Jurkat, Clone E6-1 (cell line): ENCODE results near the gene FOXJ2.
"Not testable (repeated sequence)": the region's sequence is repeated elsewhere in the genome, so short reads cannot be mapped to it uniquely, and the experiment has no call there.

Experiments
- DNase-seq: peaks from one replicate; pipeline ENCODE4 v3.0.0-alpha.2; 2011; ENCODE audit warnings: low read depth, low spot score
- H3K4me3 ChIP-seq: 2 replicates; pipeline ENCODE4 v1.5.1; 2011; ENCODE audit warnings: mild to moderate bottlenecking, low read length, control low read depth, moderate library complexity

FOXJ2 gene

DNA sequence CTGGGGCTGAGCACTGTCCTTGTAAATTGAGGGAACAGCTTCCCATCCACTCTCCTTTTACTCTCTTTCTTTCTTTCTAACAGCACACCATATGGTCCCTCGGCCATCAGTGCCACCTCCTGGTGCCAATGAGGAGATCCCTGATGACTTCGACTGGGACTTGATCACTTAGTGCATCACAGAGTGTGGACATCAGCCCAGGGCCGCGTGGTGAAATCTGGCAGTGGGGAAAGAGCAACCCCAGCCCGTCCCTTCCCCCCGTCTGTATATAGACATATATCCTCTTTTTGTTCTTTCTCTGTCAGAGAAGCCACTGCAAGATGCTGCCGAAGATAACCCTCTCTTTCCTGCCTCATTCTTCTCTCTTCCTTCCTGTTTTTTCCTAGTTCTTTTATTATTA lies 20.2 kb downstream of the FOXJ2 start:
- no peak overlapping the region for H3K4me3 ChIP-seq
- DNase-seq, result no peak

DNA sequence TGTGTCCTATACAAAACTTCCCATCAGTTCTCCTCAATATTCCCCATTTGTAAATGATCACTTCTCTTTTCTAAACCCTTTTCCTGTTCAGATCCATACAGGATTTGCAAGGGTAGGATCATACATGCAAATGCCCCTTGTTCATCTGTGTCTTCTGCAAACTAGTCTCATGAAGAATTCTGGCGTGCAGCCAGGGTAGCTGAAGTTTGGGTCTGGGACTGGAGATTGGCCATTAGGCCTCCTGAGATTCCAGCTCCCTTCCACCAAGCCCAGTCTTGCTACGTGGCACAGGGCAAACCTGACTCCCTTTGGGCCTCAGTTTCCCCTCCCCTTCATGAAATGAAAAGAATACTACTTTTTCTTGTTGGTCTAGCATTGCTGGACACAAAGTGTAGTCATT lies 22.3 kb downstream of the FOXJ2 start:
- H3K4me3 ChIP-seq, result no peak overlapping the region
- no peak for DNase-seq

DNA sequence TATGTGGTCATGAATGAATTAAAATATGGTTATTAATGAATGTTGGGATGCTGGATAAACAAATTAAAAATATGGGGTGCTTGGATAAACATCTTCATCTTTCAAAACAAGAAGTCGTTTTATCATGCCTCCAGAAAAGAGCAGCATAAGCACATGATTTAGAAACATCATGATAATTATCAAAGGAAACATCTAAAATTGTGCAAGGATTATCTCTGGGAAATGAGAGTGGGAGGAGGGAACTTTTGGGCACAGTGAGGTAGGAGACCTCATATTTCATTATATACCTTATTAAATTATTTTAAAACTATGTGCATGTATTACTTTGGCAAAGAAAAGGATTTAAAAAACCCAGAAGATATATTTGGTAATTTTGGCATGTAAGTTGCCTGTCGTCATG lies 24.8 kb downstream of the FOXJ2 start:
- H3K4me3 ChIP-seq, result no peak overlapping the region
- no peak for DNase-seq

DNA sequence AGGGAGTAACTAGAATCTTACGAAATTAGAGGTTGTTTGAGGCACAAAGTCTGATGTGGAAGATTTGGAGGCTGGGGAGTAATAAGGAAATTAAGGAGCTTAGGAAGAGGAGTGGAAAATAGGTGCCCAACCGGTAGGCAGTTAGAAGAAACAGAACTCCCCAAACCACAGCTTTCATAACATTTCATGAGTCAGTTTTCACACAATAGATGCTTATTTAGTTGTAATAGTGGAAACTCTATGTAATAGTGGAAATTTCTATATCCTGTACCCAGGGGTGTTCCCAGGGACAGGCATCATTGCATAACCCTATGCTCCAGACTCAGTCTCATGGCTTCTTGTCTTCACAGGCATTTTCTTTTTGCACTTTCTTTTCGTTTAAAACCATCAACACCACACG lies 25.3 kb downstream of the FOXJ2 start:
- H3K4me3 ChIP-seq, result no peak overlapping the region
- no peak for DNase-seq

DNA sequence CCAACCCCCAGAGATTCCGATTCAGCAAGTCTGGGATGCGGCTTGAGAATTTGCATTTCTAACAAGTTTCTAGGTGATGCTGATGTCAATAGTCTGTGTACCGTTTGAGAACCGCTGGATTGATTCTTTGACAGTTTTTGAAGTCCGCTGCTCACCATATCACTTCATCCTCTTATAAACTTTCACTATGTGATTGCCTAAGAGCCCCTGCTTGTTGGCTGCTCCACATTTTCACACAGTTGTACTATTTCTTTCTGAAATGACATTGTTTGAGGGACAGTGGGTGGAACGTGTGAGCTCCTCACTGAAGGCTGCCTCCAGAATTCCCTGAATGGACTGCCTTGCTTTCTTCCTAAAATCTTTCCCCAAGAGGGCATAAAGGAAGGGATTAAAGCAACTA lies 26.0 kb downstream of the FOXJ2 start:
- no peak for DNase-seq
- no peak overlapping the region for H3K4me3 ChIP-seq

DNA sequence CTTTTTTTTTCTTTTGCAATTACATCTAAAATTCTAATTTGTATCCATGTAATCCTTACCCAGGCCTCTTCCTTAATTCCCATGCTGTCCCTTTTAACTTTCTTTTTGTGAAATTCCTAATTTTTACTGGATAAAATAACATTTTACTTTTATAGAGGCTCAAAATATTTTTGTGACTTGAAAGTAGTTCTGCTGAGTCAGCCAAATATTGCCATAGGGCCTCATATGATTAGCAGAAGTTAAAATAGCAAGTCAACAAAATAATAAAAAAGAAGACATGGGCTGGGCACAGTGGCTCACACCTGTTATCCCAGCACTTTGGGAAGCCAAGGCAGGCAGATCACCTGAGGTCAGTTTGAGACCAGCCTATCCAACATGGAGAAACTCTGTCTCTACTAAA lies 31.6 kb downstream of the FOXJ2 start:
- no peak for DNase-seq
- no peak overlapping the region for H3K4me3 ChIP-seq

DNA sequence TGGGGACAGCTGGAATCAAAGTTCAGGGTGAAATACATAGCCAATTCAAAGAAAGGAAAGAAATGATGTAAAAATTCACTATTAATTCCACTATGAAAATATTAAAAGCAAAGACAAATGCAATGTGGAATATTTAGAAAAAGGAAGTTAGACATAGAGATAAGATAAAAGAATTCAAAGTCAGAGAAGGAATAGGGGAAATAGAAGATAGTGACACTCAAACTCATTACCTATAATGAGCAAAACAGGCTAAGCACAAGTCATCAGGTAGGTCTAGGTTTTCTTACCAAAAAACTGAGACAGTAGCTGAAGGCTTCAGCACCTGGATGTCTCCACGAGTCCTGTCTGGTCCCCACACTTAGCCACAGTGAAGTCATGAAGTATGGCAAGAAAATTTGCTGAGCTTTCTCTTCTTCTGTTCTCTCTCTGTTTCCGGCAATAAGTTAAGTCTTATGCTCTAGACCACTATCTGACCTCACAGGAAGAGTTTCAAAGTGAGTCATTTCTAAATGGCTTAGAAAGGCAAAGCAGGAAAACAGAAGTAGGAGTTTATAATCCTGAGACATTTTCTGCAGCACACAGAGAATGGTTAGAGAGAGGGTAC lies 33.6 kb downstream of the FOXJ2 start, which contains the start of gene C3AR1:
Gene C3AR1 (minus strand): TSS at position 369 of the 604 bp plus-strand sequence. CDS start 6,174 bp downstream, outside the sequence.
- H3K4me3 ChIP-seq, result no peak within 1 kb of the TSS
- DNase-seq, result peak; percentile 63

DNA sequence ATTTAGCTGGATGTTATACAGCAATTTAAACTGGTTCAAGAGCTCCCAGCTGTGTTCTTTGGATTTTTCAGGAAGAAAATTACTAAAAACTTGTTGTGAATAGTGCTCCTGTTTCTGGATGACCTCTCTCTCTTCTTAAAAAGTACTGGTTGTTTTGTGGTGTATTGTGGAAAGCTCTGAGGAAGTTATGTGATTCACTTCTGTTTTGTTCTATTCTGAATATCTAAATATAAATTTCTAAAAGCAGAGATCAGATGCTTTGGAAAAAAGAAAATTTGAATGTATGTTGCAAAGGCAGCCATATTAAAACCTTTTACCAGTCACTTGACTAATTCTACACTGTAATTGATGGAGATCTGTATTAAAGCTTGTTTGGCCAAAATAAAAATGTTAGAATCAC lies 37.1 kb downstream of the FOXJ2 start:
- no peak overlapping the region for H3K4me3 ChIP-seq
- no peak for DNase-seq

DNA sequence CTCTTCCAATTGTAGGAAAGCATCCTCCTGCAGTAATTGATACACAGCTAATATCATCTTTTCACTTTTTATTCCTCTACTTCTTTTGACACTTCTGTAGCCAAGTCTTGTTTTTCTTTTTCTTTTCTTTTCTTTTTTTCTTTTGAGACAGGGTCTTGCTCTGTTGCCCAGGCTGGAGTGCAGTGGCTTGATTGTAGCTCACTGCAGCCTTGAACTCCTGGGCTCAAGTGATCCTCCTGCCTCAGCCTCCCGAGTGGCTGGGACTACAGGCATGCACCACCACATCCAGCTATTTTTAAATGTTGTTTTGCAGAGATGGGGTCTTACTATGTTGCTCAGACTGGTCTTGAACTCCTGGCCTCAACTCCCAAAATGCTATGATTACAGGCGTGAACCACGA lies 39.3 kb downstream of the FOXJ2 start:
- not testable (repeated sequence) for DNase-seq, H3K4me3 ChIP-seq

DNA sequence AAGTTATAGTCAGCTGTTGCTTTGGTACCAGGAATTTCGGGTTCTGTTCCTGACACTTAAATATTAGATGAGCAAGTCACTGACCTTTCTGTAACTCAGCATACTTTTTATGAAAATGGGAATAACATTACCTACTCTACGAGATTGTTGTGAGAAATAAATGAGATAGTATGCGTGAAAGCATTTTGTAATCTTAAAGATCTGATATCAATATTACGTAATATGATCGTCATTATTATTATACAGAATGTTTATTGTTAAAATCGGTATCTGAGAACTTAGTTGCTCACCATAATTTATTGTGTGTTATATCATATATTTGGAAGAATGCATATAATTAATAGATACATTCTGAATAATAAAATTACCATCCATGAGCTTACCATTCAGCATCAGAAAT lies 43.4 kb downstream of the FOXJ2 start:
- H3K4me3 ChIP-seq, result no peak overlapping the region
- no peak for DNase-seq

DNA sequence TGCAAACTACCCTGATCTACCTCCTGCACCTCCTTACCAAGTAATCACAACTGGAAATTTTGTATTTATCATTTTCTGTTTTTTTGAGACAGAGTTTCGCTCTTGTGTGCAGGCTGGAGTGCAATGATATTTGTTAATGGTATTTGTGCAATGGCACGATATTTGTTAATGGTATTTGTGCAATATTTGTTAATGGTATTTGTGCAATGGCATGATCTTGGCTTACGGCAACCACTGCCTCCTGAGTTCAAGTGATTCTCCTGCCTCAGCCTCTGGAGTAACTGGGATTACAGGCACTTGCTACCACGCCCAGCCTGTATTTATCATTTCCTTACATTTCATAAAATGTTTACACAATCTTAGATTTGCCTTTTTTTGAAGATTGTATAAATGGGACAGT lies 43.9 kb downstream of the FOXJ2 start:
- no peak for DNase-seq

DNA sequence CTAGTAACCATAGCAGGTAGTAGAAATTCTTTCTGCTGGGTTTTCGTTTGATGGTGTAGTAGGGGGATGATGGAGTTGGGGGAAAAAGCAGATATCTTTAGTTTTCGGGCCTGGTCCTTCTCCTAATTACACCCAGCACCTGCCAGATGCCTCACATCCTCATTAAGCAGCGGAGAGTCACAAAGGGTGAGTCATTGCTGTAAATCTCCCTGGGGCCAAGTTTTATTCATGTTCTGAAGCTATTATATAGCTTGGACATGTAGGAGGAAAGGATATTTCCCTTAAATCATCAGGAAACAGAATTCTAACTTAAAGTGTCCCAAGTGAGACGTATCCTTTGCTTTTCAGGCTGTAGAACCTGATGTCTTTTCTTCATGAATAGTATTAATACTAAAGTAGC lies 44.7 kb downstream of the FOXJ2 start:
- DNase-seq, result no peak
- H3K4me3 ChIP-seq, result no peak overlapping the region

More for the DNA sequence above, 43.9 kb downstream of the FOXJ2 start:
- H3K4me3 ChIP-seq, result no peak overlapping the region

DNA sequence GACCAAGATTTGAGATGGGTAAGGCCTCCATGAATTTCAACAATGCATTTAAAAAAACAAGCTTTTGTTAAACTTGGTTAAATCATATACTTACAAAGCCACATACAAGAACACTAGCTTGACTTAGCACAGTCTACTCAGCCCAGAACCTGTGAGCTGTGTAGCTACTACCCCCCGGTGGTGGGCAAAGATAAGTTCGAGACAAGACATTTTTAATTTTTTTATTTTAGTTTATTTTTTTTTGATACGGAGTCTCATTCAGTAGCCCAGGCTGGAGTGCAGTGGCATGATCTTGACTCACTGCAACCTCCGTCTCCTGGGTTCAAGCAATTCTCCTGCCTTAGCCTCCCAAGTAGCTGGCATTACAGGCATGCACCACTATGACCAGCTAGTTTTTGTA lies 45.9 kb downstream of the FOXJ2 start:
- no peak overlapping the region for H3K4me3 ChIP-seq
- peak; percentile 59 for DNase-seq

DNA sequence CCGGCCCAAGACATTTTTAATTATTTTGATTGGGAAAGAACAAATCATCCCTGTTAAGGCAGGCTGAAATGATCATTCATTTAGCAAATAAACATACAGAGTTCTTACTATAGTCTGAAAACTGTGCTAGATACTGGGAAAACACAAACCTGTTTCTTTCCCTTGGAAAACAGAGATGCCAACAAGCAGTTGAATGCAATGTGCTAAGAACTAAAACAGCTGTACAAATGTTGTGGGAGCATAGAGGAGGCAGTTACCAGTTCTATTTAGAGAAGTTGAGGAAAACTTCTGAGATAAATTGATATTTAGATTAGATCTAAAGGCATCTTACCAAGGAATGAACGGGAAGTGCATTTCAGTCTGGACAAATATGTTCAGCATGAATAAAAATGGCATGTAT lies 46.4 kb downstream of the FOXJ2 start:
- H3K4me3 ChIP-seq, result no peak overlapping the region
- no peak for DNase-seq

DNA sequence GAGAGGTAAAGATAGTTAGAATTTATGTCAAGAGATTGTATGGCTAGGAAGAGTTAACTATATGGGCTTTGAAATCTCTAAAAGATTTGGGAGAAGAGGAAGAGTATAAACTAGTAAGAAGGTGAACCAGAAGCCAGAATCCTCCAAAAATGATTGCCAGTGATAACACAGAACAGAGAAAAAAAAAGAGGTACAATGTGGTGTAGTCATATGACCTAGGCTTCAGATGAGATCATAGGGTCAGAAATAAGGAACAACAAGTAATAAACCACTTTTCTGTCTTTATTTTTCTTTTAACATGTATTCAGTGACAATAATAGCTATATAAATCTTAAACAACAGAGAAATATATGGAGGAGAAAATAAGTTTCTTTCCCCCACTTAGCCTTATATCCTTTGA lies 47.6 kb downstream of the FOXJ2 start:
- H3K4me3 ChIP-seq, result no peak overlapping the region
- no peak for DNase-seq

DNA sequence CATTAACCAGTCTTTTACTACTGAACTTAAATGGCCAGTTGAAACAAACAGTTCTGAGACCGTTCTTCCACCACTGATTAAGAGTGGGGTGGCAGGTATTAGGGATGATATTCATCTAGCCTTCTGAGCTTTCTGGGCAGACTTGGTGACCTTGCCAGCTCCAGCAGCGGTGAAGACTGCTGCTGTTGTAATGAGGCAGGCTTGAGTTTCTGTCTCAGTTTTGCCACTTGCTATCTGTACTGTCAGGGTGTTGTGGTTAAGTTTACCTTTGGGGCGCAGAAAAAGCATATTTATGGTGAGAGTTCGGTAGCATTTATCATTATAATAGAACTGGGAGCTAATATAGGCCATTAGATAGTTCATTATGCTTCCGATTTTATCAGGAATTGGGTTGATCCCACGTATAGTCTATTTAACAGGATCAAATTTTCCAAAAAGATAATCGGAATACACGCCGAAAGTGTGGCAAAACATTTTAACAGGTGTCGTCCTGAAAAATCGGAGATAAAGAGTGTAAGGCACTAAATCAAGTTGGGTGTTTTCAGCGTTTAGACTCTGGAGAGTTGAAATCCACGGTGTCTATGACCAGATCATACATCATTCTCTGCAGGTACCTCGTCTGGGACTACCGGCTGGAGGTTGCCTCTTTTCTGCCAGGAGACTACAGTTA lies 48.9 kb downstream of the FOXJ2 start:
- H3K4me3 ChIP-seq, result peak overlapping the region; percentile 95
- no peak for DNase-seq

DNA sequence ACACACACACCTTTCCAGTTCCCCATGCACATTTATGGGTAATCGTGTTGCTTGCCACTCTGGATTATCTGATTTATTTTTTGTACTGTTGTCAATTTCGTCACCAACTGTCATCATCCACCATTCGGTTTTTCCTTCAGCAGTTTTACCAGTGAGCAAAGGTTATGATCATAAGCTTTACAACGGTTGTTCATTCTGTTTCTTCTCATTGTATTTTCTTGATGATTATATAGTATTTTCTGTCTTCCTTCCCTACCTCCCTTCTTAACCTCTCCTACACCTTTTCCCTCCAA lies 50.2 kb downstream of the FOXJ2 start:
- peak overlapping the region; percentile 95 for H3K4me3 ChIP-seq
- no peak for DNase-seq

DNA sequence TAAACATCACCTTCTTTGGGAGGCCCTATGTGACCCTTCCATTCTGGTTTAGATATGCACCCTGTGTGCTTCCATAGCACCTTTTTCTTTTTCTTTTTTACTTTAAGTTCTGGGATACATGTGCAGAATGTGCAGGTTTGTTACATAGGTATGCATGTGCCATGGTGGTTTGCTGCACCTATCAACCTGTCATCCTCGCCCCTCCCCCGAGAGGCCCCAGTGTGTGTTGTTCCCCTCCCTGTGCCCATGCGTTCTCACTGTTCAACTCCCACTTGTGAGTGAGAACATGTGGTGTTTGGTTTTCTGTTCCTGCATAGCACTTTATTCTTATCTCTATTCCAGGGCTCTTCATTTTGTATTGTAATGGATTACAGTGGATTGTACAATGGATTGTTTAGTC lies 51.8 kb downstream of the FOXJ2 start:
- H3K4me3 ChIP-seq, DNase-seq: not testable (repeated sequence)

DNA sequence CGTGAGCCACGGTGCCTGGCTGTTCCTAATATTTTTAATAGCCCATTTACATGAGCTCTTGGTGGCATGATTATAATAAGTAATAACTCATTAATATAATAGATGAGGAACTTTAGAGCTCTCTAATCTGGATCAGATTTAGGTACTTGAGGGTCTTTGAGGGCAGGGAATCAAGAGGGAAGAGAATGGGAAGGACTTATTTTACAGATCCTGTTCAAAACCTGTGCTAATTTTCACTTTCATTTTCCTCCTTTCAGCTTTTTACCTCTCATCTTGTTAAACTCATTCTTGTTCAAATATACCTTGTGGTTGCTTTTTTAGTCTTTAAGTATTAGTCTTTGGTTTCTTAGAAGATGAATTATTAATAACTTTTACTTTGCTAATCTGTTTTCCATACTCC lies 55.1 kb downstream of the FOXJ2 start:
- peak overlapping the region; percentile 22 for H3K4me3 ChIP-seq
- DNase-seq, result no peak

DNA sequence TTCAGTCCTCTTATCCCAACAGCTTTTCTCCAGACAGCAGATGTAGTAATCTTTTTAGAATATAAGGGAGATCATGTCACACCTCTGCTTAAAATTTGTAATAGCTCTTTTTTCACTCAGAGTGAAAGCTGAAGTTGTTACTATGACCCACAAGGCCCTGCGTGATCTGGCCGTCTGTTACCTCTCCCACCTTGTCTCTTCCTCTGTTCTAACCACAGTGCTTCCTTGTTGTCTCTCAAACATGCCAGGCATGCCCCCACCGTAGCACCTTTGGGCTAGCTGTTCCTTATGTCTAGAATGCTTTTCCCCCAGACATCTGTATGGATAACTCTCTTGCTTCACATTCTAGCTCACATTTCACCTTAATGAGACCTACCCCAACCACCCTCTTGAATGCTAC lies 56.1 kb downstream of the FOXJ2 start:
- peak; percentile 70 for DNase-seq
- peak overlapping the region; percentile 35 for H3K4me3 ChIP-seq

DNA sequence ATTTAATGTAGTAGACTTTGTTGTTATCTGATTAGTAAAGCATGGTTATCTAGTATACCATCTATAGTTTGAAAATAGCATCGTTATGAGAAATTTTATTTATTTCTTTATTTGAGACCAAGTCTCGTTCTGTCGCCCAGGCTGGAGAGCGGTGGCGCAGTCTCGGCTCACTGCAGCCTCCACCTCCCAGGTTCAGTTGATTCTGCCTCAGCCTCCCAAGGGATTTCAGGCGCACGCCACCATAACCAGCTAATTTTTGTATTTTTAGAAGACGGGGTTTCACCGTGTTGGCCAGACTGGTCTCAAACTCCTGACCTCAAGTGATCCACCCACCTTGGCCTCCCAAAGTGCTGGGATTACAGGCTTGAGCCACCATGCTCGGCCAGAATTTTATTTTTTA lies 56.8 kb downstream of the FOXJ2 start:
- not testable (repeated sequence) for H3K4me3 ChIP-seq, DNase-seq
